Fibroblast of lung (primary cell): ENCODE results near the gene TRIM47.

Experiments
- CTCF ChIP-seq, 2 donors: IDR thresholded peaks in 1 of 2; conservative IDR thresholded peaks in 1 of 2; 1 replicate in 1 of 2; 2 replicates in 1 of 2; pipeline ENCODE4 v1.5.1; 2011 to 2012; ENCODE audit warnings: low read length in 2 of 2, control low read depth in 1 of 2, inconsistent platforms in 1 of 2, low read depth in 1 of 2, mild to moderate bottlenecking in 1 of 2
- EZH2 ChIP-seq: IDR thresholded peaks from 2 replicates; pipeline ENCODE4 v1.5.1; 2012; ENCODE audit warnings: low read length, control low read depth, mild to moderate bottlenecking; ENCODE audit errors: missing control alignments

- TF ChIP-seq CTCF (conservative IDR thresholded peaks at IDR 0.05 in 1 of 2, IDR thresholded peaks at IDR 0.05 in 1 of 2; ENCODE audit: low read depth in 1 of 2, low read length in 2 of 2), result no peak
- TF ChIP-seq EZH2, result no peak
These were observed 53.7 kb downstream of the TRIM47 start for GRCh38 chr17:75824666-75825065.
